Measurements from ENCODE around the gene ECT2.

The ECT2 gene

DNA sequence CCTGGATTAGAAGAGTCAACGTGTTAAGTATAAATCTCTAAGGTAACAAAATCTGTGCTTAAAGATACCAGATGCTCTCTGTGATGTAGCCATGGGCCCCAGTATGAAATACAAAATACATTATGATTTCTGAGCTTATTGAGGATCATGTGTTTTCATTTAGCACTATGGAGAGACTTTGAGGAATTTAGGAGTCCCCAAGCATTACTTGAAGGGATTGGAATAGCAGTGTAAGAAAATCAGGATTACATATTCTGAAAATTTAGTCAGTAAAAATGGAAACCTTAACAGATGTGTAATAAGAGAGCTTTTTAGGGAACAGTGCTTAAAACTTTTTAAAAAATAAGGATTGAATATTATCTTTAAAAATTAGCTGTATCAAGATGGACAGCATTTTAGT lies 35.5 kb downstream of the ECT2 start:
- H3K4me3 ChIP-seq = no peak overlapping the region
- H3K27ac ChIP-seq = no peak overlapping the region
- TF ChIP-seq, protein P1, sequence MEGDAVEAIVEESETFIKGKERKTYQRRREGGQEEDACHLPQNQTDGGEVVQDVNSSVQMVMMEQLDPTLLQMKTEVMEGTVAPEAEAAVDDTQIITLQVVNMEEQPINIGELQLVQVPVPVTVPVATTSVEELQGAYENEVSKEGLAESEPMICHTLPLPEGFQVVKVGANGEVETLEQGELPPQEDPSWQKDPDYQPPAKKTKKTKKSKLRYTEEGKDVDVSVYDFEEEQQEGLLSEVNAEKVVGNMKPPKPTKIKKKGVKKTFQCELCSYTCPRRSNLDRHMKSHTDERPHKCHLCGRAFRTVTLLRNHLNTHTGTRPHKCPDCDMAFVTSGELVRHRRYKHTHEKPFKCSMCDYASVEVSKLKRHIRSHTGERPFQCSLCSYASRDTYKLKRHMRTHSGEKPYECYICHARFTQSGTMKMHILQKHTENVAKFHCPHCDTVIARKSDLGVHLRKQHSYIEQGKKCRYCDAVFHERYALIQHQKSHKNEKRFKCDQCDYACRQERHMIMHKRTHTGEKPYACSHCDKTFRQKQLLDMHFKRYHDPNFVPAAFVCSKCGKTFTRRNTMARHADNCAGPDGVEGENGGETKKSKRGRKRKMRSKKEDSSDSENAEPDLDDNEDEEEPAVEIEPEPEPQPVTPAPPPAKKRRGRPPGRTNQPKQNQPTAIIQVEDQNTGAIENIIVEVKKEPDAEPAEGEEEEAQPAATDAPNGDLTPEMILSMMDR (IDR thresholded peaks at IDR 0.05) = no peak
- DNase-seq (ENCODE audit: low spot score) = no peak

DNA sequence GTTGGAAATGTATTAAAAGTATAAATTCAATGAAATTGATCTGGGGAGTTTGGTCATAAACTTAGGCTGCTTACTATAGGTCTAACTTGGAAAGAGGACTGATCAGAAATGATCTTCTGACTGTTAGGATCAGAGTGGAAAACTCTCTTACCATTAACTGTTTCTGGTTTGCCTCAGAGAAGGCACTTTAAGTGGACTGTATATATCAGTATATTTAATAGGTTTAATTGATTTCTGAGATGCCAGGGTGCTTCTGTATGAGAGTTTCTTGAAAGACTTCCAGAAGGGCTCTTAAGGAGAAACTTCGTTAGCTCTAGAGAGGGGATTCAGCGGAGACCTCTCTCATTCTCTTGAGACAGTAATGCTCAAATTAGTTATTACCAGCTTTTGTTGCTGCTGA lies 36.5 kb downstream of the ECT2 start:
- Histone ChIP-seq H3K4me3 (no peak overlapping the region), H3K27ac (no peak overlapping the region)
- TF ChIP-seq, protein P1 (IDR thresholded peaks at IDR 0.05) = no peak
- DNase-seq (ENCODE audit: low spot score) = no peak

DNA sequence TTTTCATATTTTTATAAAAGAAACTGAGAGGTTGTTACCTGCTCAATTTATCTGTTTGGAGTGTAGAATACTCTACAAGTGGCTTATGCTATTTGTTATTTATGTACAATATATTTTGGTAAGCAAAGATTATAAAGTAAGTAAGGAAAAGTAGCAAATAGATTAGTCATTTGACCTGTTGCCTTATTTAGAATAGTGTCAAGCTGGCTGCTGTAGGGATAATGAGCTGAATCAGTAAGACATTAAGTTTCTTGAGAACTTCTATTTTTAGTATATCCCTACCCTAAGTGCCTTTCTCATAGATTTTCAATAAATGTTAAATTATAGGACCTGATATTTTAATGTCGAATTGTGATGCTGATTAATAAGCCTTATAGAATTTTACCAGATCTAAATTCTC lies 37.2 kb downstream of the ECT2 start:
- TF ChIP-seq, protein P1 (IDR thresholded peaks at IDR 0.05) = no peak
- no peak overlapping the region for H3K4me3 ChIP-seq

DNA sequence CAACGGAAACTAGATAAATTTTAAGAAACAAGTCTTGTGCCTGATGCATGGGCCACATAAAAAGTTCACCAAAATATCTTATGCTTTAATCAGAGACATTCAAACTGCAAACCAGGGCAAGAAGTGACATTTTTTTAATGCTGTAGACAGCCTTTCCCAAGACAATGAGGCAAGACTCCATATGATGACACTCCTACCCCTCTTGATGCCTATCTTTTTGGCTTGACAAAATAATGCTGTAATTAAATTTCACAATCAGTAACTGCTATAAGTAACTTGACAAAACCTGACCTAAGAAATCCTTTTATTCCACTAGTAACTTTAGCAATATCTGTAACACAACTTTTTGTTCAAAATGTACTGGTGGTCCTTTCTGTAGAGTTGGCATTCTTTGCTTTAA lies 48.7 kb downstream of the ECT2 start:
- TF ChIP-seq, protein P1 (IDR thresholded peaks at IDR 0.05) = no peak
- H3K27ac ChIP-seq = no peak overlapping the region
- H3K4me3 ChIP-seq = no peak overlapping the region
- DNase-seq (ENCODE audit: low spot score) = no peak

More for the DNA sequence above, 37.2 kb downstream of the ECT2 start:
- no peak for DNase-seq (ENCODE audit: low spot score)
- no peak overlapping the region for H3K27ac ChIP-seq

DNA sequence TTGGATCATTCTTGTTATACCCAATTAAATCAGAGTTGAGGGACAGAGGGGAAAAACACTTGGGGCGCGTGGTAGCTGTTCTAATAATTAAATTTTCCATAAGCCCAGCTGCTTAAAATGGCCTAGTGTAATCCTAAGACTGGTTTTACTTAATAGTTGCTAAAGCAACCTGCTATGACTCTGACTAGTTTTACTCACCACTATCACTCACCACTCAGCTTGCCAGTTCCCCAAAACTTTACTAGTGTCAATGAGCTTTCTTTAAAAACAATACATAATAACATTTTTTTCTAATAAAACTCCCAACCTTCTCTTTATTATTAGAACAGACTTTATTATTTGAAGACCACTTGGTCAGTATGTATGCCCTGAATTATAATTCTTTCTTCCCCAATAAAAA lies 49.6 kb downstream of the ECT2 start:
- no peak overlapping the region for H3K27ac ChIP-seq

DNA sequence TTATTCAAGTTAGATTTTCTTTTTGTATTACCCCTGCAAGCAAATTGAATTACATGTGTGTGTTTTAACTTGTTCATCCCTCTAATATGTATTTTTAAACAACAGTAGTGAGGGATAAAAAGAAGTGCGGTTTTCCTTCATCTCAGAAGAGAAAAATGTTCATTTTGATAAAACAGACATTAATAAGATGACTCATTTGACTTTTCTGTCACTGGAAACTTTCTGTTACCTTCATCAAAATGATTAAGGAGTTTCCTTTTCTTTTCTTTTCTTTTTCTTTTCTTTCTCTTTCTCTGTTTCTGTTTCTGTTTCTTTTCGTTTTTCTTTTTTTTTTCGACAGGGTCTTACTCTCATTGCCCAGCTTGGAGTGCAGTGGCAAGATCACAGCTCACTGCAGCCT lies 53.0 kb downstream of the ECT2 start:
- no peak overlapping the region for H3K27ac ChIP-seq
- no peak for DNase-seq (ENCODE audit: low spot score)
- TF ChIP-seq, protein P1 (IDR thresholded peaks at IDR 0.05) = no peak
- H3K4me3 ChIP-seq = no peak overlapping the region

More for the DNA sequence above, 49.6 kb downstream of the ECT2 start:
- DNase-seq (ENCODE audit: low spot score) = no peak
- TF ChIP-seq, protein P1 (IDR thresholded peaks at IDR 0.05) = no peak
- no peak overlapping the region for H3K4me3 ChIP-seq

DNA sequence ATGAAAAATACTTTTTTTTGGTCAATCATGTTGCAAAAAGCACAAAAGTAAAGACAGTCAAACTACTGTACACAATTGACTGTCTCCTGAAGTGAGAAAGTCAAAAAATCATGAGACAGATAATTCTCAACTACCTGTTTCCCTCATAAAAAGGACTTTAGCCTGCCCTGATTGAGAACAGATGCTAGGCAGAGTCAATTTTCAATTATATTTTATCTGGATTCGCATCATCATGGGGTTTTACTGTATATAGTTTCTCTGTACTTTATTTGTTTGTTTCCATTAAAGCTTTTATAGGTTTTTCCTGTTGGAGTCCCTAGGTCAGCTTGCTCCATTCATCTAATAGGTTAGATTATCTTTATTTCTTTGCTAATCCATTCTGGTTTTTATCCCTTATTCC lies 53.8 kb downstream of the ECT2 start:
- no peak overlapping the region for H3K27ac ChIP-seq
- H3K4me3 ChIP-seq = no peak overlapping the region
- TF ChIP-seq, protein P1 (IDR thresholded peaks at IDR 0.05) = no peak
- no peak for DNase-seq (ENCODE audit: low spot score)
